ENCODE measurements around the gene GREB1L. TPM values are rescaled to one million over a fixed set of nuclear protein-coding genes. Genes with fewer than 3 reads are reported as not detected.
"Not testable (repeated sequence)": the region's sequence is repeated elsewhere in the genome, so short reads cannot be mapped to it uniquely, and the experiment has no call there.

The GREB1L gene
- 0.81 and 1.2 TPM in 2 replicates for total RNA-seq (2014; rRNA removed; shearing (Covaris generic))

GRCh38 chr18:21242141-21242779 lies at the start of gene GREB1L:
Gene GREB1L, plus strand, starts transcription at chr18:21242232. Its CDS starts 141,287 bp downstream, at chr18:21383519.
- H3K36me3 ChIP-seq: no peaks in the 10 kb centered on the region
- peak; percentile 48 to 49 for DNase-seq (ENCODE audit: low read depth in 1 of 2, low spot score in 2 of 2)
- no peak within 1 kb of the TSS for H3K27ac ChIP-seq
- H3K27me3 ChIP-seq (replicated peaks): peaks cover 52% of the 10 kb centered on the region
- 0 out of 2 replicates have a peak, but pooled peaks cover 2% of the 10 kb centered on the region for H3K9me3 ChIP-seq (replicated peaks)
- H3K4me3 ChIP-seq: peak within 1 kb of the TSS; percentile 50
- H3K4me1 ChIP-seq (replicated peaks): peaks cover 10% of the 10 kb centered on the region

DNA sequence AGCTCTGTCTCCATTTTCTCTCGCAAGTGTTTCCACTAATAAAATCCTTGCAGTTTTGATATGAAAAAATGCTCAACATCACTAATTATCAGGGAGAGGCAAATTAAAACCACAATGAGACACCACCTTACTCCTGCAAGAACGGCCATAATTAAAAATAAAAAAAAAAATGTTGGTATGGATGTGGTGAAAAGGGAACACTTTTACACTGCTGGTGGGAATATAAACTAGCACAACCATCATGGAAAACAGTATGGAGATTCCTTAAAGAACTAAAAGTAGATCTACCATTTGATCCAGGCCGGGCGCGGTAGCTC lies 49.8 kb upstream of the GREB1L start:
- Histone ChIP-seq H3K36me3 (no peaks in the 10 kb centered on the region), H3K4me3 (no peak overlapping the region), H3K4me1 (replicated peaks) (no peaks in the 10 kb centered on the region), H3K27me3 (replicated peaks) (peaks cover 5% of the 10 kb centered on the region), H3K27ac (no peak overlapping the region), H3K9me3 (replicated peaks) (no peaks in the 10 kb centered on the region)
- DNase-seq (ENCODE audit: low read depth in 1 of 2, low spot score in 2 of 2): no peak

DNA sequence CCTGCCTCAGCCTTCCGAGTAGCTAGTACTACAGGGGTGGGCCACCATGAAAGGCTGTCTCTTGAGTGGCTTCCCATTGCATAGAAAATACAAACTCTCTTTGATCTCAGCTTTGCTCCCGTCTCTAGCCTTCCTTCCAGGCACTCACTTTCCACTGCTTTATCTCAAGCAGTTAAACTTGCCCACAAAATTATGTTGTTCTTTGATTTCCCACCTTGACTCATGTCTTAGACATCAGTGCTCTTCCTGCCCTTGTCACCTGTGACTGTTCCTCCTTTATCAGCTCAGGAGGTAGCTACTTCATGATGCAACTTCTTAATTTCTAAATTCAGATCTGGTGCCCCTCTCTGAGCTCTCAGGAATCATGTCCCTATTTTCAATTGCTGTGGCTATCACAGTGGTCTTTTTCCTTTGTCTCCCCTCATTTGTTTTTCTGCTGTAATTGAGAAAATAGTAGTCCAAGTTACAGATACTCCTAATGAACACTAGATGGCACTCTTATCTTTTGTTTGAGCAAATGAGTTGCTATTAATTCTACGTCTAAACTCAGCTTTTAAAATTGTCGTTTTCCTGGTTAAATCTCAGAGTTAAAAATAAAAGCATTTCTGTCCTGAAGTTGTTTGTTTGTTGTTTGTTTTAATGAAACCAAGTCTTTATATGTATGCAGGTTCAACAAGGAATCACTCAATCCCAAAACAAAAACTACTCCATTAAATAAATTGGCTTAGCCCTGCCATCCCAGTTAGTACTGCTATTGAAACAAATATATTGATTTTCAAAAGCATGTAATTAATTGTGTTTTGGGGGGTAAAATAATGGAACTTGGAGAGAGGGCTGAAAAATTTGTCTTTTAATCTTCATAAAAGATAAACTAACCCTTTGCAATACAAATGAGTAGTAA lies 46.9 kb upstream of the GREB1L start:
- Histone ChIP-seq H3K27ac (no peak overlapping the region), H3K4me1 (replicated peaks) (no peaks in the 10 kb centered on the region), H3K27me3 (replicated peaks) (peaks cover 15% of the 10 kb centered on the region), H3K36me3 (no peaks in the 10 kb centered on the region), H3K9me3 (replicated peaks) (no peaks in the 10 kb centered on the region), H3K4me3 (no peak overlapping the region)
- peak in 1 of 2 experiments; percentile 30 for DNase-seq (ENCODE audit: low read depth in 1 of 2, low spot score in 2 of 2)

DNA sequence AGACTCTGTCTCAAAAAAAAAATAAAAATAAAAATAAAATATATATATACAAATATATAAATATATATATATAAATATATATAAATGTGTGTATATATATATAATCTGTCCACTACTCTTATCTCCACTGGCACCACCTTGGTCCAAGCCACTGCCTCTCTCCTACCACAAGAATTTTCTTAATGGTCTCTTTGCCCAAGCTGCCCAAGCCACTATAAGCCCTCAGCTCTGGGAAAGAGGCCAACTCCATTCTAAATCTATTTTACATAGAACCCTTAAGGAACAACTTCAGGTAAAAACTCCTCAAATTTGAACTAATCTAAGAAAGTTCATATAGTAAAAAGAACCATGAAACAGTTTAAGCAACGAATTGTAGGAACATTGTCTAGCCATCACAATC lies 45.6 kb upstream of the GREB1L start:
- H3K4me3 ChIP-seq: no peak overlapping the region
- peaks cover 15% of the 10 kb centered on the region for H3K27me3 ChIP-seq (replicated peaks)
- no peaks in the 10 kb centered on the region for H3K4me1 ChIP-seq (replicated peaks)
- H3K36me3 ChIP-seq: no peaks in the 10 kb centered on the region
- no peak overlapping the region for H3K27ac ChIP-seq
- DNase-seq (ENCODE audit: low read depth in 1 of 2, low spot score in 2 of 2): no peak
- H3K9me3 ChIP-seq (replicated peaks): no peaks in the 10 kb centered on the region

DNA sequence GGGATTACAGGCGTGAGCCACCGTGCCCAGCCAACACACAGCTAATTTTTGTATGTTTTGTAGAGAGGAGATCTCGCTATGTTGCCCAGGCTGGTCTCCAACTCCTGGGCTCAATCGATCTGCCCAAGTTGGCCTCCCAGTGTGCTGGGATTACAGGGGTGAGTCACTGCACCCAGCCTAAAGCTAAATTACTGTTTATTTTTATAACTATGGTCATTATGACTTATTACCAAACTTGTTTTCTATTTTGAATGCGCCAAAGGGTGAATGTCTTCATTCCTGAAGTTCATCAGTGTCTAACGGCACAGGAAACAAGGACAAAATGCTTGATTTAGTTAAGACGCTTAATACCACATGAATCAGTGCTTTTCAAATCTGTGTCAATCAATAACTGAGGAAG lies 38.9 kb upstream of the GREB1L start:
- H3K4me1 ChIP-seq (replicated peaks): no peaks in the 10 kb centered on the region
- no peak for DNase-seq (ENCODE audit: low read depth in 1 of 2, low spot score in 2 of 2)
- peaks cover 10% of the 10 kb centered on the region; the same call in 1 of the 2 replicates for H3K27me3 ChIP-seq (replicated peaks)
- no peaks in the 10 kb centered on the region for H3K36me3 ChIP-seq
- no peak overlapping the region for H3K27ac ChIP-seq
- no peaks in the 10 kb centered on the region for H3K9me3 ChIP-seq (replicated peaks)
- no peak overlapping the region for H3K4me3 ChIP-seq

DNA sequence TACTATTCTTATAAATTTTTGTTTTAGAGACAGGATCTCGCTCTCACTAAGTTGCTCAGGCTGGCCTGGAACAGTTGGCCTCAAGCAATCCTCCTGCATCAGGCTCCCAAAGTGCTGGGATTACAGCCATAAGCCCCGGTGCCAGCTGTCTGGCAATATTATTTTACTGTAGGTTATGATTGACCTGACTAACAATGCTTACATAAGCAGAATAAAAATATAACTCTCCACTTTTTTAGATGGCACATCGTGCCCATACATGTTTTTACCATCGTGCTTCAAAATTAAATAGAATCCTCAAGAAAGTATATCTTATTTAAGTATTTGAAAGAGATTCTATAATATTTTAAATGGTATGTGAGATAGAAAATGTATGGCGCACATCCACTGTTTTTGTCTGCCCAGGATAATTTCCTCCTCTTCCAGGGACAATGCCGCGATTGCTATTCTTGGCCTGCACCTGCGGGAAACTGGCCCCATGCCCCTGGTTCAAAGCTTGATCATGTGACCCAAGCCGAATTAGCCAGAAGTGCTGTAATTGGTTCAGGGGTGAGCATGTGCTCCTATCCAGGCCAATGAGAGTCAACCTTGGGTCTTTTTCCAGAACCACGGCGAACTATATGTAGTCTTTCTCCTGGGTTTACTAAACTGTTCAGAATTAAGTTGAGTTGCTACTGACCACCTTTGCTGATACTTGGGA lies 38.3 kb upstream of the GREB1L start:
- Histone ChIP-seq H3K4me3 (no peak overlapping the region), H3K36me3 (no peaks in the 10 kb centered on the region), H3K27ac (no peak overlapping the region), H3K9me3 (replicated peaks) (no peaks in the 10 kb centered on the region), H3K27me3 (replicated peaks) (peaks cover 10% of the 10 kb centered on the region; the same call in 1 of the 2 replicates), H3K4me1 (replicated peaks) (no peaks in the 10 kb centered on the region)
- DNase-seq (ENCODE audit: low read depth in 1 of 2, low spot score in 2 of 2): no peak

DNA sequence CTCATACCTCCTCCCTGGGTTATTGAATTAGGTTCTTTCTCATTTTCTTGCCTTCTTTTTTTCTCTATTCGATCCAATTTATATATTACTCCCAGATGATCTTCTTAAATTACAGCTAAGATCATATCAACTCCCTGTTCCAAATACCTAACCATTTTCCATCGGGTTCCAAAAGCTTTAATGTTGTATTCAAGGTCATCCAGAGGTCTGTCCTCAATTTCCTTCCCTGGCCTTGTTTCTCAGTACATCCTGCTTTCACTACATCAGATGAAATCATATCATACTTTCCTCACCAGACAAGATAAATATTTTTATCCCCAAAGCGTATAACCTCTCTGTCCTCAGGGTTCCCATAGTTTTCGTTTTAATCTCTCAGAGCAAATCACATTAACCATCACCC lies 36.3 kb upstream of the GREB1L start:
- Histone ChIP-seq H3K9me3 (replicated peaks) (no peaks in the 10 kb centered on the region), H3K36me3 (no peaks in the 10 kb centered on the region), H3K4me3 (no peak overlapping the region), H3K27ac (no peak overlapping the region), H3K4me1 (replicated peaks) (no peaks in the 10 kb centered on the region), H3K27me3 (replicated peaks) (no peaks in the 10 kb centered on the region)
- DNase-seq (ENCODE audit: low read depth in 1 of 2, low spot score in 2 of 2): no peak

DNA sequence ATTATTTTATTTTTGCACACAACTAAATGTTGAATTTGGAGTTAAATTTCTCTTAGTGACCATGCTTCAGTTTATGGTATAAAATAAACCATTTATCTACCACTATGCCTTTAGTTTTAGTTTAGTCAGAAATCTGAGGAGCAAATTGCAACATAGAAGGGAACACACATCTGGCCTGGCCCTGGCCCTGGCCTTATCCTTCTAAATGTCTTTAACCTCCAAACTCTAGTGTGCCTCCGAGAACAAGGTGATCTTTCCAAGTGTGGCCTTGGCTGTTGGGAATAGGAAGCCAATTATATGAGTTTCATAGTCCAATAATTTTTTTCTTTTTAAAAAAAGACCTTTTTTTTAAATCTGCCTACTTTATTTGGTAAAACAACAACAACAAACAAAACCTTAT lies 31.8 kb upstream of the GREB1L start:
- no peak for DNase-seq (ENCODE audit: low read depth in 1 of 2, low spot score in 2 of 2)
- Histone ChIP-seq H3K4me1 (replicated peaks) (no peaks in the 10 kb centered on the region), H3K27me3 (replicated peaks) (0 out of 2 replicates have a peak, but pooled peaks cover under 1% of the 10 kb centered on the region), H3K27ac (no peak overlapping the region), H3K36me3 (no peaks in the 10 kb centered on the region), H3K9me3 (replicated peaks) (no peaks in the 10 kb centered on the region), H3K4me3 (no peak overlapping the region)

- H3K27ac ChIP-seq: no peak overlapping the region
- H3K36me3 ChIP-seq: no peaks in the 10 kb centered on the region
- no peak for DNase-seq (ENCODE audit: low read depth in 1 of 2, low spot score in 2 of 2)
- H3K27me3 ChIP-seq (replicated peaks): 0 out of 2 replicates have a peak, but pooled peaks cover 4% of the 10 kb centered on the region
- no peaks in the 10 kb centered on the region for H3K9me3 ChIP-seq (replicated peaks)
- no peak overlapping the region for H3K4me3 ChIP-seq
- no peaks in the 10 kb centered on the region for H3K4me1 ChIP-seq (replicated peaks)
Observed at GRCh38 chr18:21210784-21211183, 31.2 kb upstream of the GREB1L start.

DNA sequence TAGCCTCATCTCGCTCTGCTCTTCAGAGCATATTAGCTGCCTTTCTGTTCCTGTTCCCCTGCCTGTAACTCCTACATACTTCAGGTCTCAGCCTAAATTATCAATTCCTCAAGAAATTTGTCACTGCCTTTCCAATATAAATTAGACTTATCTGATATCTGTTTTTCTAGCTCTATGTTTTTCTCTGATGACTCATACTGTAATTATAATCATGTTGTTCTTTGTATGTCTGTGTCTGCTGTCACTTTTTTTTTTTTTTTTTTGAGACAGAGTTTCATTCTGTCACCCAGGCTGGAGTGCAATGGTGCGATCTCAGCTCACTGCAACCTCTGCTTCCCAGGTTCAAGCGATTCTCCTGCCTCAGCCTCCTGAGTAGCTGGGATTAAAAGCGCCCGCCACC lies 27.6 kb upstream of the GREB1L start:
- not testable (repeated sequence) for H3K4me3 ChIP-seq; H3K27ac ChIP-seq; H3K36me3 ChIP-seq; H3K4me1 ChIP-seq (replicated peaks); H3K9me3 ChIP-seq (replicated peaks); H3K27me3 ChIP-seq (replicated peaks); DNase-seq (ENCODE audit: low read depth in 1 of 2, low spot score in 2 of 2)

- Histone ChIP-seq H3K9me3 (replicated peaks) (no peaks in the 10 kb centered on the region), H3K36me3 (no peaks in the 10 kb centered on the region), H3K4me3 (no peak overlapping the region), H3K4me1 (replicated peaks) (no peaks in the 10 kb centered on the region), H3K27me3 (replicated peaks) (0 out of 2 replicates have a peak, but pooled peaks cover 4% of the 10 kb centered on the region), H3K27ac (no peak overlapping the region)
- DNase-seq (ENCODE audit: low read depth in 1 of 2, low spot score in 2 of 2): no peak
Observed at GRCh38 chr18:21215490-21215889, 26.5 kb upstream of the GREB1L start.

DNA sequence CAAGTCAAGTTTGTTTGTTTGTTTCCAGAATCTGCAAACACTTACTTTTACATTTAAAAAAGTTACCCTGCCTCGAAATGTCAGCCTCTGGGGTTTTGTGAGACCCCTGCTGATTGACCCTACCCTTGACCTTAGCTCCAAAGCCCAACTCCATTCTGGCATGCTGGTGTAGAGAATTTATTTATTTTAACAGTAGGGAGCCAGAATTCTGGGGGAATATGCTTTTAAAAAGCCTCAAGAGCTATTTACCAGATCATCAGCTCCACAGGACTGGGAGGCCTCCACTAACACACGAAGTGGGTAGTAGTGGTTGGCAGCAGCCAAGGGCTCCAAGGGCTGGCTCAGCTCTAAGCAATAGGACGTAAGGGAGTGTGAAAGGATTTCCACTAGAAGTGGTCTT lies 23.2 kb upstream of the GREB1L start:
- Histone ChIP-seq H3K4me1 (replicated peaks) (peaks cover 4% of the 10 kb centered on the region; the same call in 1 of the 2 replicates), H3K27me3 (replicated peaks) (0 out of 2 replicates have a peak, but pooled peaks cover 4% of the 10 kb centered on the region), H3K36me3 (no peaks in the 10 kb centered on the region), H3K27ac (no peak overlapping the region), H3K4me3 (no peak overlapping the region), H3K9me3 (replicated peaks) (no peaks in the 10 kb centered on the region)
- no peak for DNase-seq (ENCODE audit: low read depth in 1 of 2, low spot score in 2 of 2)

- H3K27ac ChIP-seq: no peak overlapping the region
- H3K36me3 ChIP-seq: no peaks in the 10 kb centered on the region
- no peak overlapping the region for H3K4me3 ChIP-seq
- H3K4me1 ChIP-seq (replicated peaks): no peaks in the 10 kb centered on the region
- no peaks in the 10 kb centered on the region for H3K27me3 ChIP-seq (replicated peaks)
- no peak for DNase-seq (ENCODE audit: low read depth in 1 of 2, low spot score in 2 of 2)
- no peaks in the 10 kb centered on the region for H3K9me3 ChIP-seq (replicated peaks)
Observed at GRCh38 chr18:21230436-21230835, 11.6 kb upstream of the GREB1L start.

All from SJSA1 (cell line).